Activated T-cell treated with anti-CD3 and anti-CD28 coated beads, Interleukin-2, amount 50 U/mL, for 4 hours (primary cell): Measurements from ENCODE around the gene SFMBT1. TPM values are rescaled to one million over a fixed set of nuclear protein-coding genes. Genes with fewer than 3 reads are reported as not detected.

Experiments used
- ATAC-seq, 2 donors: fragments of 200-7000 bp; cut with Tn5 transposase; one replicate each; pipeline ENCODE4 v1.10.0; 2021
- DNase-seq: peaks from one replicate; pipeline ENCODE4 v3.0.0-alpha.2; 2020
- H3K27me3 Mint-ChIP-seq: one replicate; pipeline ENCODE4 v1.8.0; 2021; ENCODE audit warnings: low read depth, mixed read lengths
- H3K36me3 Mint-ChIP-seq: one replicate; pipeline ENCODE4 v1.8.0; 2022; ENCODE audit warnings: mixed read lengths; ENCODE audit not compliant: insufficient read depth
- H3K4me1 Mint-ChIP-seq: one replicate; pipeline ENCODE4 v1.8.0; 2021; ENCODE audit warnings: low read depth, mixed read lengths
- H3K4me3 Mint-ChIP-seq: one replicate; pipeline ENCODE4 v1.8.0; 2021; ENCODE audit warnings: mild to moderate bottlenecking, moderate library complexity, mixed read lengths
- H3K9me3 Mint-ChIP-seq: one replicate; pipeline ENCODE4 v1.8.0; 2021; ENCODE audit warnings: mixed read lengths
- total RNA-seq, 3 donors: library from RNA; stranded (reverse); gene quantifications; one replicate each; pipeline ENCODE4 v1.2.1, GENCODE V29; 2021

The SFMBT1 gene
- total RNA-seq, 3 donors from 2014 or later, result 16.8 to 25.2 (median 20.0) TPM

GRCh38 chr3:52920841-52921240 lies 125.0 kb downstream of the SFMBT1 start:
- Mint-ChIP-seq H3K27me3 (no peaks in the 10 kb centered on the region), H3K9me3 (no peaks in the 10 kb centered on the region), H3K4me1 (peaks cover 4% of the 10 kb centered on the region), H3K4me3 (no peak overlapping the region), H3K36me3 (peaks cover 30% of the 10 kb centered on the region)
- DNase-seq (no peak), ATAC-seq (no peak)

GRCh38 chr3:52917044-52917443 lies 128.8 kb downstream of the SFMBT1 start:
- H3K9me3 Mint-ChIP-seq, result no peaks in the 10 kb centered on the region
- H3K4me3 Mint-ChIP-seq, result no peak overlapping the region
- no peaks in the 10 kb centered on the region for H3K4me1 Mint-ChIP-seq
- H3K27me3 Mint-ChIP-seq, result no peaks in the 10 kb centered on the region
- DNase-seq (no peak), ATAC-seq (no peak)
- peaks cover 30% of the 10 kb centered on the region for H3K36me3 Mint-ChIP-seq

- ATAC-seq (no peak), DNase-seq (no peak)
- Mint-ChIP-seq H3K27me3 (no peaks in the 10 kb centered on the region), H3K36me3 (peaks cover 28% of the 10 kb centered on the region), H3K4me3 (no peak overlapping the region), H3K9me3 (no peaks in the 10 kb centered on the region), H3K4me1 (no peaks in the 10 kb centered on the region)
Measured at GRCh38 chr3:52915294-52915693, 130.6 kb downstream of the SFMBT1 start.

- no peaks in the 10 kb centered on the region for H3K27me3 Mint-ChIP-seq
- H3K4me3 Mint-ChIP-seq, result no peak overlapping the region
- peaks cover 18% of the 10 kb centered on the region for H3K36me3 Mint-ChIP-seq
- DNase-seq, result no peak
- no peak for ATAC-seq
- H3K9me3 Mint-ChIP-seq, result no peaks in the 10 kb centered on the region
- H3K4me1 Mint-ChIP-seq, result no peaks in the 10 kb centered on the region
Measured at GRCh38 chr3:52912885-52913731, 132.8 kb downstream of the SFMBT1 start.

GRCh38 chr3:52910823-52911222 lies 135.1 kb downstream of the SFMBT1 start:
- Mint-ChIP-seq H3K36me3 (peaks cover 18% of the 10 kb centered on the region), H3K27me3 (no peaks in the 10 kb centered on the region), H3K4me1 (no peaks in the 10 kb centered on the region), H3K4me3 (no peak overlapping the region), H3K9me3 (no peaks in the 10 kb centered on the region)
- ATAC-seq, result no peak
- no peak for DNase-seq

GRCh38 chr3:52907497-52907896 lies 138.4 kb downstream of the SFMBT1 start:
- Mint-ChIP-seq H3K36me3 (peaks cover 22% of the 10 kb centered on the region), H3K9me3 (no peaks in the 10 kb centered on the region), H3K4me3 (no peak overlapping the region), H3K27me3 (no peaks in the 10 kb centered on the region), H3K4me1 (no peaks in the 10 kb centered on the region)
- DNase-seq, result no peak
- no peak for ATAC-seq

- no peak for DNase-seq
- no peaks in the 10 kb centered on the region for H3K4me1 Mint-ChIP-seq
- H3K4me3 Mint-ChIP-seq, result no peak overlapping the region
- H3K9me3 Mint-ChIP-seq, result no peaks in the 10 kb centered on the region
- no peaks in the 10 kb centered on the region for H3K27me3 Mint-ChIP-seq
- no peak for ATAC-seq
- peaks cover 22% of the 10 kb centered on the region for H3K36me3 Mint-ChIP-seq
Measured at GRCh38 chr3:52904552-52904951, 141.3 kb downstream of the SFMBT1 start.

GRCh38 chr3:52904000-52904399 lies 141.9 kb downstream of the SFMBT1 start:
- H3K4me1 Mint-ChIP-seq, result no peaks in the 10 kb centered on the region
- H3K27me3 Mint-ChIP-seq, result no peaks in the 10 kb centered on the region
- no peak for DNase-seq
- H3K36me3 Mint-ChIP-seq, result peaks cover 22% of the 10 kb centered on the region
- no peak for ATAC-seq
- H3K9me3 Mint-ChIP-seq, result no peaks in the 10 kb centered on the region
- no peak overlapping the region for H3K4me3 Mint-ChIP-seq

- peak within 1 kb of the TSS; percentile 91 for H3K4me3 Mint-ChIP-seq
- H3K4me1 Mint-ChIP-seq, result peaks cover 51% of the 10 kb centered on the region
- peaks cover 8% of the 10 kb centered on the region for H3K36me3 Mint-ChIP-seq
- peak; percentile 92 to 95 for ATAC-seq
- H3K27me3 Mint-ChIP-seq, result no peaks in the 10 kb centered on the region
- DNase-seq, result peak; percentile 81
- no peaks in the 10 kb centered on the region for H3K9me3 Mint-ChIP-seq
Measured at GRCh38 chr3:52897130-52898122, 148.4 kb downstream of the SFMBT1 start, which contains the start of gene STIMATE. STIMATE (minus strand) TSS chr3:52897548; CDS start chr3:52897450, 98 bp downstream.

GRCh38 chr3:52896613-52897012 lies 149.3 kb downstream of the SFMBT1 start:
- Mint-ChIP-seq H3K4me3 (peak overlapping the region; percentile 91), H3K27me3 (no peaks in the 10 kb centered on the region), H3K9me3 (no peaks in the 10 kb centered on the region), H3K36me3 (peaks cover 8% of the 10 kb centered on the region), H3K4me1 (peaks cover 59% of the 10 kb centered on the region)
- no peak for ATAC-seq
- no peak for DNase-seq

- Mint-ChIP-seq H3K4me1 (peaks cover 64% of the 10 kb centered on the region), H3K27me3 (no peaks in the 10 kb centered on the region), H3K9me3 (no peaks in the 10 kb centered on the region), H3K4me3 (peak overlapping the region; percentile 91), H3K36me3 (peaks cover 8% of the 10 kb centered on the region)
- ATAC-seq, result no peak
- DNase-seq, result no peak
Measured at GRCh38 chr3:52896151-52896550, 149.7 kb downstream of the SFMBT1 start.

- no peaks in the 10 kb centered on the region for H3K27me3 Mint-ChIP-seq
- peak overlapping the region; percentile 91 for H3K4me3 Mint-ChIP-seq
- peaks cover 11% of the 10 kb centered on the region for H3K36me3 Mint-ChIP-seq
- H3K9me3 Mint-ChIP-seq, result no peaks in the 10 kb centered on the region
- H3K4me1 Mint-ChIP-seq, result peaks cover 69% of the 10 kb centered on the region
- no peak for DNase-seq
- peak; percentile 28 to 47 for ATAC-seq
Measured at GRCh38 chr3:52895418-52895817, 150.5 kb downstream of the SFMBT1 start.

GRCh38 chr3:52894756-52895155 lies 151.1 kb downstream of the SFMBT1 start:
- peaks cover 11% of the 10 kb centered on the region for H3K36me3 Mint-ChIP-seq
- H3K9me3 Mint-ChIP-seq, result no peaks in the 10 kb centered on the region
- no peak for DNase-seq
- H3K4me3 Mint-ChIP-seq, result peak overlapping the region; percentile 91
- no peaks in the 10 kb centered on the region for H3K27me3 Mint-ChIP-seq
- peaks cover 74% of the 10 kb centered on the region for H3K4me1 Mint-ChIP-seq
- no peak for ATAC-seq

GRCh38 chr3:52893723-52894122 lies 152.2 kb downstream of the SFMBT1 start:
- H3K9me3 Mint-ChIP-seq, result no peaks in the 10 kb centered on the region
- no peaks in the 10 kb centered on the region for H3K27me3 Mint-ChIP-seq
- peaks cover 12% of the 10 kb centered on the region for H3K36me3 Mint-ChIP-seq
- peaks cover 74% of the 10 kb centered on the region for H3K4me1 Mint-ChIP-seq
- DNase-seq, result no peak
- H3K4me3 Mint-ChIP-seq, result peak overlapping the region; percentile 74
- no peak for ATAC-seq
